HG03097 (cell line): Measurements from ENCODE around the gene TRANK1.
A peak's percentile ranks its signal among the peaks of the same experiment; 100 is the strongest.
"Not testable (repeated sequence)": the region's sequence is repeated elsewhere in the genome, so short reads cannot be mapped to it uniquely, and the experiment has no call there.

Experiments used
- ATAC-seq: cut with Tn5 transposase; IDR thresholded peaks from one replicate; pipeline ENCODE4 v1.9.1; 2021; ENCODE audit not compliant: unreplicated experiment, low FRiP score

TRANK1 gene

GRCh38 chr3:36957862-36958686 lies 13.2 kb upstream of the TRANK1 start:
- ATAC-seq, result no peak

- no peak for ATAC-seq
These were observed 12.2 kb upstream of the TRANK1 start for GRCh38 chr3:36957063-36957462.

GRCh38 chr3:36956155-36956554 lies 11.3 kb upstream of the TRANK1 start:
- no peak for ATAC-seq

- ATAC-seq, result no peak
These were observed 9.7 kb upstream of the TRANK1 start for GRCh38 chr3:36954452-36955134.

GRCh38 chr3:36947814-36948213 lies 3.0 kb upstream of the TRANK1 start:
- ATAC-seq, result not testable (repeated sequence)

GRCh38 chr3:36945333-36945980 lies 603 bp upstream of the TRANK1 start:
- no peak for ATAC-seq

- ATAC-seq, result peak; percentile 40
These were observed 728 bp downstream of the TRANK1 start for GRCh38 chr3:36944012-36944640.

GRCh38 chr3:36943601-36944000 lies 1.3 kb downstream of the TRANK1 start:
- ATAC-seq, result no peak

- no peak for ATAC-seq
These were observed 2.1 kb downstream of the TRANK1 start for GRCh38 chr3:36942638-36943248.

- no peak for ATAC-seq
These were observed 3.2 kb downstream of the TRANK1 start for GRCh38 chr3:36941658-36942057.

- ATAC-seq, result no peak
These were observed 3.7 kb downstream of the TRANK1 start for GRCh38 chr3:36941162-36941561.

GRCh38 chr3:36937492-36937891 lies 7.4 kb downstream of the TRANK1 start:
- no peak for ATAC-seq

GRCh38 chr3:36933540-36934296 lies 11.1 kb downstream of the TRANK1 start:
- no peak for ATAC-seq

- not testable (repeated sequence) for ATAC-seq
These were observed 13.4 kb downstream of the TRANK1 start for GRCh38 chr3:36931424-36931823.

- ATAC-seq, result no peak
These were observed 16.6 kb downstream of the TRANK1 start for GRCh38 chr3:36928220-36928619.

GRCh38 chr3:36926292-36926897 lies 18.5 kb downstream of the TRANK1 start:
- ATAC-seq, result no peak

- ATAC-seq, result no peak
These were observed 19.9 kb downstream of the TRANK1 start for GRCh38 chr3:36924744-36925521.

- no peak for ATAC-seq
These were observed 20.7 kb downstream of the TRANK1 start for GRCh38 chr3:36923981-36924743.
